ENCODE data around the gene ABCC3.

GRCh38 chr17:50737118-50737698, 102.5 kb downstream of the ABCC3 start:
- no peak for TF ChIP-seq CTCF (conservative IDR thresholded peaks at IDR 0.05; ENCODE audit: low read depth, low read length)
- TF ChIP-seq EZH2 (IDR thresholded peaks at IDR 0.05; ENCODE audit: borderline replicate concordance, low read depth, low read length, poor library complexity, severe bottlenecking): no peak

All from A673 (cell line).